Choroid plexus epithelial cell (primary cell): ENCODE results near the gene SPAG16.

ENCODE experiments used
- DNase-seq: peaks from one replicate; pipeline ENCODE4 v3.0.0-alpha.2; 2010; ENCODE audit warnings: low read depth
- H3K4me3 ChIP-seq: 2 replicates; pipeline ENCODE4 v1.5.1; 2011; ENCODE audit warnings: low read depth, mild to moderate bottlenecking, control low read depth, low read length, moderate library complexity
- TF ChIP-seq, protein P1 (sequence below): conservative IDR thresholded peaks from 2 replicates; pipeline ENCODE4 v1.5.1; 2011; ENCODE audit warnings: low read depth, mild to moderate bottlenecking, control low read depth, inconsistent platforms, low read length, moderate library complexity

The SPAG16 gene

DNA sequence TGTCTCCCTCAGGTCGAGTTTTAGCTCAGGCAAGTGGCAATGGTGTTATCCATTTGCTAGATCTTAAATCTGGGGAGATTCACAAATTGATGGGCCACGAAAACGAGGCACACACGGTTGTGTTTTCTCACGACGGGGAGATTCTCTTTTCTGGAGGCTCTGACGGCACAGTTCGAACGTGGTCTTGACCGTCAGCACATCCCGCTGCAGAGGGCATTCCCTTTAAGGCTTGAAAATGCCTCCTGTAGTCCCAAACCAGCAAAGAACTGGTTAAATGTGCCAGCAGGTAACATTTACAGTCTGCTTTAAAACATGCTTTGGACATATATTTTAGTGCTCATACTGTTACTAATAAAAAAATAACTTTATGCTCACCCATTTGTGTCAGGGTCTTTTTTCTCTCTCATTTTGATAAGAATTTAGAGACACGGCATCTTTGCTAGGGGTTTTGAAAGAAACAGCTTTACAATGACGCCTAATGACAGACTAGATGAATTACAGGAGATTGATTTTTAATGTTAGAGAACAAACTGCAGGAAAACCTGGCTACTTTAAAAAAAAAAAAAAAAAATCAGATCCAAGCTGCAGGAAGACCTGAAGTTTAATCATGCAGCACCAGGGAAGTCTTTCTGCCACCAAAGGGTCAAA, 1126.0 kb downstream of the SPAG16 start:
- no peak overlapping the region for H3K4me3 ChIP-seq
- DNase-seq = no peak
- TF ChIP-seq, protein P1, sequence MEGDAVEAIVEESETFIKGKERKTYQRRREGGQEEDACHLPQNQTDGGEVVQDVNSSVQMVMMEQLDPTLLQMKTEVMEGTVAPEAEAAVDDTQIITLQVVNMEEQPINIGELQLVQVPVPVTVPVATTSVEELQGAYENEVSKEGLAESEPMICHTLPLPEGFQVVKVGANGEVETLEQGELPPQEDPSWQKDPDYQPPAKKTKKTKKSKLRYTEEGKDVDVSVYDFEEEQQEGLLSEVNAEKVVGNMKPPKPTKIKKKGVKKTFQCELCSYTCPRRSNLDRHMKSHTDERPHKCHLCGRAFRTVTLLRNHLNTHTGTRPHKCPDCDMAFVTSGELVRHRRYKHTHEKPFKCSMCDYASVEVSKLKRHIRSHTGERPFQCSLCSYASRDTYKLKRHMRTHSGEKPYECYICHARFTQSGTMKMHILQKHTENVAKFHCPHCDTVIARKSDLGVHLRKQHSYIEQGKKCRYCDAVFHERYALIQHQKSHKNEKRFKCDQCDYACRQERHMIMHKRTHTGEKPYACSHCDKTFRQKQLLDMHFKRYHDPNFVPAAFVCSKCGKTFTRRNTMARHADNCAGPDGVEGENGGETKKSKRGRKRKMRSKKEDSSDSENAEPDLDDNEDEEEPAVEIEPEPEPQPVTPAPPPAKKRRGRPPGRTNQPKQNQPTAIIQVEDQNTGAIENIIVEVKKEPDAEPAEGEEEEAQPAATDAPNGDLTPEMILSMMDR = no peak

DNA sequence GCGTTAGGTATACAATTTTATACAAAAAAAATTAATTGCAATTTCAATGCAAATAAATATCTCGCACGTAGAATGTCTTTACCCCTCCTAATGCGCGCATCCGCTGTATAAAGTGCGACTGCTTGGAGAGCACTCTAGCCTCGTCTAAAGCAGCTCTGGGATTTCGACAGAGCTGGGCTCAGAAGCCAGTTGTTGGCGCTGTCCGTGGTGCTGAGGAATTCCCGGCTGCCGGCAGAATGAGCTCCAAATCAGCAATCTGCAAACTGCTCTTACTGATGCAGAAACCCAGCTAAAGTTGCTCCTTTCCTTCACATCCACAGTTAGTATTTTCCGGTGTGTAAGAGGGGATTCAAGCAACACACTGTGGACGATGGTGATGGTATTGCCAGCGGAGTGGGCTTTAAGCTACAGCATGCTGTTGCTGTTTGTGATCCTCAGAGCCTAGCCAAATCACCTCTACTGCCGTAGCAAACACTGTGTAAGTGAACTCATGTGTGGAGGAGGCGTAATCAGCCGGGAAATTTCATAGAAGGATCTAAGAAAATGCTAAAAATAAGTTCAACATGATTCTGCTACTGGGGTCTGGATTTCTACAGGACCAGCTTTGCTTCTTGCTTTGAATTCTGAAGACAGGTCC, 1126.8 kb downstream of the SPAG16 start, which contains the start of gene VWC2L:
Gene VWC2L, plus strand, starts transcription at position 137 of the 637 bp plus-strand sequence. CDS start 3,140 bp downstream, outside the sequence.
- peak; percentile 80 for DNase-seq
- H3K4me3 ChIP-seq = no peak within 1 kb of the TSS
- TF ChIP-seq, protein P1 = no peak

DNA sequence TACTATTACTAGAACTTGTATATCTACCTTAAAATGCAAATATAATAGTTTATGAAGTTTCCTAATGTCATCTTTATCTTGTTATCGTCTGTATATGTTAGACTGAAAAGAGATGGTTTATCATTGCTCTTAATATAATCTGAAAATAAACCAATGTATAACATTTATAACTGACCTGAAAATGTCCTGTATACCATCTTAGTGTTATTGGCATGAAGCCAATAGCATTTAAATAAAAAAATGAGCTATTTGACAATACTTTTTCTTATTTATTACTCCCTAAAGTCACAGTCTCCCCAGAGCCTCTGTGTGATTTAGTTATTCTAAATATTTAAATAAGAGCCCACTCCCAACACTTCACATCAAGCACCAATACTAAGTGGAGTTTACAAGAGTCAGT, 1128.4 kb downstream of the SPAG16 start:
- TF ChIP-seq, protein P1 = no peak
- H3K4me3 ChIP-seq = no peak overlapping the region
- DNase-seq = no peak

DNA sequence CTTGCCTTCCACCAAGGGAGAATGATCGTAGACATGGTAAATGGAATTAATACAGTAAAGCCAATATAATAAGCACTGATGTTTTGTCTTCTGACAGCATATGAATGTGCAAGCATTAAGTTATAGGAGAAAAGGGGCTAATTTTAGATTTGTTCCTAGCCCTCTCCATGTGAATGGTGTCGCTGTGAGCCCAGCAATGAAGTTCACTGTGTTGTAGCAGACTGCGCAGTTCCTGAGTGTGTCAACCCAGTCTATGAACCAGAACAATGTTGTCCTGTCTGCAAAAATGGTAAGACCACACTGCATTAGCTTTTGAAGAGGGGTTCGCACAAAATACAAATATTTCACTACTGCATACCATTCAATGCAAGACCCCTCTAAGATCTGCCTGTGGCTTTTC, 1152.2 kb downstream of the SPAG16 start:
- no peak for DNase-seq
- H3K4me3 ChIP-seq = no peak overlapping the region
- TF ChIP-seq, protein P1 = no peak

DNA sequence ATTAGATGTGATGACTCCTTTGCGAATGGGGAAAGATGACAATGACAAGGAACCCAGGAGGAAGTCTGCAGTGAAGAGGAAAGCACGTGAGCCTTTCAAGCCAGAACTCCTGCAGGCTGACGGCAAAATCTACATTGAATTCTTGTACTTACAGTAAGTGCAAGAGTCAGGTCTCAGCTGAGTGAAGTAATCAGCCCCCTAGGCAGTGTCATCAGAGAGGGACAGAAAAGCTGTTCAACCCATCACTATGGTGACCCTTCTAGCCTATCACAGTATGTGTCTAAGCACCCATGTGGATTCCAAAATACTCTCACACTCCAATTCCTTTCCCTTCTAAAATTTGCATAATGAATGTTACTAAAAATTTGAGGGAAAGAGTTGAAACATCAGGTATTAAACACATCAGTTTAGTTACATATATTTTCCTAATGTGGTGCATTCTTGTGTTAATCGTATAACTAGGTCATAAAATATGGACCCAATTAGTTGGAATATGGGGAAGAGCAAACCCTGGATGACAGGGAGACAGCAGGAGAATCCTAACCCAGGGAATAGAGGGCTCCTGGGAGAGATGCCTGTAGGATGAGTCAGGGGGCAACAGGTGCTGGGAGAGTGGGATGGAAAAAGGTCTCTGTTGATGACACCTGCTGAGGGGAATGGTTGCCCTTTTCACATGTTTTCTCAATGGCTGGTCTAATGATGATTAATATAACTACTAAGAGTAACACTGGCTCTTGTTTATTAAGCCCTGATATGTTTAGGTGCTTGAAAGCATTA, 1166.0 kb downstream of the SPAG16 start:
- TF ChIP-seq, protein P1 = no peak
- no peak for DNase-seq
- H3K4me3 ChIP-seq = no peak overlapping the region

DNA sequence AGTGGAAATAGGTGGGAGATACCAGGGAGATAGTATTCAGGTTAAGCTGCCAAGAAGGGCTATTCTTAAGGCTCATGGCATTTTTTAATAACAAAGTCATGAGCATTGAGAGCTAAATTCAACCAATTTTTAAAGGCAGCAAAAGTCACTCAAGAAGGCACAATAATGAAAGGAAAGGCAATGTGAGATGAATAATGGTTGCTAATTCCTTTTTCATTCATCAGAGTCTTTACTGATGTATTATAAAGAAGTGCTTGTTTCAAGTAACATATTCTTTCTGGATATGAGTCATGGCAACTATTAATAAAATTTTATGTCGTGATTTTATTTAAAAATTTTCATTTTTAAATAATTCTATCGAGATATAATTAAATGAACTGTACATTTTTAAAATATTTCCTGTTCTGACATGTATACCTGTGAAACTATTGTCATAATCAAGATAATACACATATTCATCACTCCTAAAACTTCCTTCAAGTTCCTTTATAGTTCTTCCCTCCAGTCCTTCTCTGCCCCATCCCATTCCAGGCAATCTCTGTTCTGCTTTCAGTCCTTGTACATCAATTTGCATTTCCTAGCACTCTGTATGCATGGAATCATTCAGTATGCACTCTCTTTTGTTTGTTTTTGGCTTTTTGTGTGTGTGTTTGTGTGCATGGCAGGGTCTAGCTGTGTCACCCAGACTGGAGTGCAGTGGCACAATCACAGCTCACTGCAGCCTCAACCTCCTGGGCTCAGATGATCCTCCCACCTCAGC, 1167.4 kb downstream of the SPAG16 start:
- no peak overlapping the region for H3K4me3 ChIP-seq
- TF ChIP-seq, protein P1 = no peak
- no peak for DNase-seq
